ENCODE results near the gene PPM1J.
"Not testable (repeated sequence)": the region's sequence is repeated elsewhere in the genome, so short reads cannot be mapped to it uniquely, and the experiment has no call there.

- not testable (repeated sequence) for TF ChIP-seq CTCF (IDR thresholded peaks at IDR 0.05; ENCODE audit: insufficient read depth, low read depth, low read length); EZH2 (IDR thresholded peaks at IDR 0.05; ENCODE audit: insufficient read depth, low read length)
These were observed 13.9 kb upstream of the PPM1J start for GRCh38 chr1:112729011-112729410.
